GM12875 (cell line): ENCODE measurements around the gene CCDC154.

Source experiments
- H3K4me3 ChIP-seq: one replicate; pipeline ENCODE4 v1.5.1; 2011; ENCODE audit warnings: low read depth, low read length, control low read depth
- CTCF ChIP-seq: IDR thresholded peaks from 2 replicates; pipeline ENCODE4 v1.5.1; 2011; ENCODE audit warnings: low read depth, mild to moderate bottlenecking, control low read depth, inconsistent platforms, low read length, moderate library complexity, borderline replicate concordance; ENCODE audit not compliant: insufficient read depth

The CCDC154 gene

GRCh38 chr16:1452530-1452929 is 8.2 kb upstream of the CCDC154 start:
- TF ChIP-seq CTCF, result no peak
- no peak overlapping the region for H3K4me3 ChIP-seq

GRCh38 chr16:1451702-1452392 is 7.5 kb upstream of the CCDC154 start:
- H3K4me3 ChIP-seq, result no peak overlapping the region
- no peak for TF ChIP-seq CTCF

- TF ChIP-seq CTCF, result no peak
- no peak overlapping the region for H3K4me3 ChIP-seq
Observed at GRCh38 chr16:1450841-1451240, 6.5 kb upstream of the CCDC154 start.

- no peak for TF ChIP-seq CTCF
- no peak overlapping the region for H3K4me3 ChIP-seq
Observed at GRCh38 chr16:1450218-1450617, 5.9 kb upstream of the CCDC154 start.

GRCh38 chr16:1449201-1449788 is 4.9 kb upstream of the CCDC154 start:
- TF ChIP-seq CTCF, result no peak
- H3K4me3 ChIP-seq, result no peak overlapping the region

- no peak overlapping the region for H3K4me3 ChIP-seq
- no peak for TF ChIP-seq CTCF
Observed at GRCh38 chr16:1448536-1449116, 4.3 kb upstream of the CCDC154 start.

- TF ChIP-seq CTCF, result no peak
Observed at GRCh38 chr16:1447965-1448364, 3.6 kb upstream of the CCDC154 start.

More at GRCh38 chr16:1447965-1448364, 3.6 kb upstream of the CCDC154 start:
- H3K4me3 ChIP-seq, result no peak overlapping the region
